Measurements from ENCODE around the gene MCTP2.
"Not testable (repeated sequence)": the region's sequence is repeated elsewhere in the genome, so short reads cannot be mapped to it uniquely, and the experiment has no call there.

DNA sequence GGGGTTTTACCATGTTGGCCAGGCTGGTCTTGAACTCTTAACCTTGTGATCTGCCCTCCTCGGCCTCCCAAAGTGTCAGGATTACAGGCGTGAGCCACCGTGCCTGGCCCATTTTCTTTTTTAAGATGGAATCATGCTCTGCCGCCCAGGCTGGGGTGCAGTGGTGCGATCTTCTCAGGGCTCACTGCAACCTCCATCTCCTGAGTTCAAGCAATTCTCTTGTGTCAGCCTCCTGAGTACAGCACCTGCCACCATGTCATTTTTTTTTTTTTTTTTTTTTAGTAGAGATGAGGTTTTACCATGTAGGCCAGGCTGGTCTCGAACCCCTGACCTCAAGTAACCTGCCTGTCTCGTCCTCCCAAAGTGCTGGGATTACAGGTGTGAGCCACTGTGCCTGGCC lies 26.4 kb downstream of the MCTP2 start:
- TF ChIP-seq, protein P1, sequence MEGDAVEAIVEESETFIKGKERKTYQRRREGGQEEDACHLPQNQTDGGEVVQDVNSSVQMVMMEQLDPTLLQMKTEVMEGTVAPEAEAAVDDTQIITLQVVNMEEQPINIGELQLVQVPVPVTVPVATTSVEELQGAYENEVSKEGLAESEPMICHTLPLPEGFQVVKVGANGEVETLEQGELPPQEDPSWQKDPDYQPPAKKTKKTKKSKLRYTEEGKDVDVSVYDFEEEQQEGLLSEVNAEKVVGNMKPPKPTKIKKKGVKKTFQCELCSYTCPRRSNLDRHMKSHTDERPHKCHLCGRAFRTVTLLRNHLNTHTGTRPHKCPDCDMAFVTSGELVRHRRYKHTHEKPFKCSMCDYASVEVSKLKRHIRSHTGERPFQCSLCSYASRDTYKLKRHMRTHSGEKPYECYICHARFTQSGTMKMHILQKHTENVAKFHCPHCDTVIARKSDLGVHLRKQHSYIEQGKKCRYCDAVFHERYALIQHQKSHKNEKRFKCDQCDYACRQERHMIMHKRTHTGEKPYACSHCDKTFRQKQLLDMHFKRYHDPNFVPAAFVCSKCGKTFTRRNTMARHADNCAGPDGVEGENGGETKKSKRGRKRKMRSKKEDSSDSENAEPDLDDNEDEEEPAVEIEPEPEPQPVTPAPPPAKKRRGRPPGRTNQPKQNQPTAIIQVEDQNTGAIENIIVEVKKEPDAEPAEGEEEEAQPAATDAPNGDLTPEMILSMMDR (IDR thresholded peaks at IDR 0.05; ENCODE audit: insufficient read depth, low read length) = not testable (repeated sequence)
- not testable (repeated sequence) for TF ChIP-seq POLR2AphosphoS5, GABPA (IDR thresholded peaks at IDR 0.05; ENCODE audit: low read depth)
